Karpas-422 (cell line): ENCODE measurements around the gene ITPR1. TPM values are rescaled to one million over a fixed set of nuclear protein-coding genes. Genes with fewer than 3 reads are reported as not detected.

Experiments
- DNase-seq: peaks from one replicate; pipeline ENCODE4 v3.0.0-alpha.2; 2015
- H2AFZ ChIP-seq: fragments of 200-600 bp; sonication (generic); 2 replicates; pipeline ENCODE4 v1.6.1; 2014; ENCODE audit warnings: antibody characterized with exemption, low read length, mixed read lengths
- H3K27ac ChIP-seq: fragments of 200-600 bp; sonication (generic); 2 replicates; pipeline ENCODE4 v1.5.1; 2014; ENCODE audit warnings: mild to moderate bottlenecking, low read length, moderate library complexity
- H3K27me3 ChIP-seq: fragments of 200-600 bp; sonication (generic); 2 replicates; pipeline ENCODE4 v1.6.1; 2014; ENCODE audit warnings: low read length, mixed read lengths
- H3K36me3 ChIP-seq: fragments of 200-600 bp; sonication (generic); 2 replicates; pipeline ENCODE4 v1.6.1; 2014; ENCODE audit warnings: low read length, mixed read lengths; ENCODE audit not compliant: insufficient read depth
- H3K4me1 ChIP-seq: fragments of 200-600 bp; sonication (generic); 2 replicates; pipeline ENCODE4 v1.6.1; 2014; ENCODE audit warnings: mild to moderate bottlenecking, low read length, mixed read lengths
- H3K4me2 ChIP-seq: fragments of 200-600 bp; sonication (generic); 2 replicates; pipeline ENCODE4 v1.6.1; 2014; ENCODE audit warnings: low read length, low read depth, mild to moderate bottlenecking; ENCODE audit not compliant: poor library complexity, severe bottlenecking
- H3K4me3 ChIP-seq: fragments of 200-600 bp; sonication (generic); 2 replicates; pipeline ENCODE4 v1.5.1; 2014; ENCODE audit warnings: mild to moderate bottlenecking, antibody characterized with exemption, low read length, mixed read lengths
- H3K79me2 ChIP-seq: fragments of 200-600 bp; sonication (generic); 2 replicates; pipeline ENCODE4 v1.6.1; 2014; ENCODE audit warnings: mild to moderate bottlenecking, low read length, mixed read lengths
- H3K9ac ChIP-seq: fragments of 200-600 bp; sonication (generic); 2 replicates; pipeline ENCODE4 v1.6.0; 2014; ENCODE audit warnings: low read length
- H3K9me2 ChIP-seq: fragments of 200-600 bp; sonication (generic), shearing (Covaris generic); replicated peaks from 2 replicates; pipeline ENCODE4 v1.6.0; 2014; ENCODE audit warnings: mild to moderate bottlenecking, low read length, moderate library complexity; ENCODE audit not compliant: insufficient read depth
- H3K9me3 ChIP-seq: fragments of 300-700, 200-600 bp; sonication (generic); 2 replicates; pipeline ENCODE4 v1.6.1; 2014; ENCODE audit warnings: low read length, mixed read lengths
- H4K20me1 ChIP-seq: fragments of 200-600 bp; sonication (generic); 2 replicates; pipeline ENCODE4 v1.6.1; 2014; ENCODE audit warnings: mild to moderate bottlenecking, antibody characterized with exemption, low read length, low read depth; ENCODE audit not compliant: insufficient read depth
- total RNA-seq: library from RNA; depleted of rRNA; stranded (reverse); fragments of >200 nt; shearing (Covaris generic); gene quantifications from 2 replicates; pipeline ENCODE4 v1.2.3, GENCODE V29; 2014; ENCODE audit warnings: low replicate concordance

Gene ITPR1
- total RNA-seq, 1 experiment from 2014 or later, result 18.2 TPM

- no peaks in the 10 kb centered on the region for H4K20me1 ChIP-seq
- DNase-seq, result no peak
- H3K27me3 ChIP-seq, result no peaks in the 10 kb centered on the region
- H3K9me2 ChIP-seq, result no peaks in the 10 kb centered on the region
- no peak overlapping the region for H3K4me3 ChIP-seq
- no peaks in the 10 kb centered on the region for H3K36me3 ChIP-seq
- no peaks in the 10 kb centered on the region for H3K79me2 ChIP-seq
- H3K4me2 ChIP-seq, result no peak overlapping the region
- H2AFZ ChIP-seq, result no peak overlapping the region
- no peaks in the 10 kb centered on the region for H3K9me3 ChIP-seq
- no peak overlapping the region for H3K9ac ChIP-seq
- peaks cover 28% of the 10 kb centered on the region for H3K4me1 ChIP-seq
- H3K27ac ChIP-seq, result no peak overlapping the region
Measured at GRCh38 chr3:4852780-4853748, 359.9 kb downstream of the ITPR1 start.

- H3K9ac ChIP-seq, result no peak overlapping the region
- no peak overlapping the region for H3K4me2 ChIP-seq
- no peaks in the 10 kb centered on the region for H3K36me3 ChIP-seq
- no peaks in the 10 kb centered on the region for H3K79me2 ChIP-seq
- H3K4me1 ChIP-seq, result peaks cover 27% of the 10 kb centered on the region
- H3K9me3 ChIP-seq, result no peaks in the 10 kb centered on the region
- no peaks in the 10 kb centered on the region for H3K27me3 ChIP-seq
- no peak overlapping the region for H2AFZ ChIP-seq
- no peak for DNase-seq
- no peaks in the 10 kb centered on the region for H3K9me2 ChIP-seq
- no peak overlapping the region for H3K27ac ChIP-seq
- H3K4me3 ChIP-seq, result no peak overlapping the region
- no peaks in the 10 kb centered on the region for H4K20me1 ChIP-seq
Measured at GRCh38 chr3:4853749-4854140, 360.6 kb downstream of the ITPR1 start.

GRCh38 chr3:4855676-4856075 lies 362.5 kb downstream of the ITPR1 start:
- no peaks in the 10 kb centered on the region for H3K79me2 ChIP-seq
- H3K9me3 ChIP-seq, result no peaks in the 10 kb centered on the region
- no peak overlapping the region for H3K4me2 ChIP-seq
- no peak overlapping the region for H2AFZ ChIP-seq
- no peak overlapping the region for H3K27ac ChIP-seq
- H3K9me2 ChIP-seq, result no peaks in the 10 kb centered on the region
- H3K4me1 ChIP-seq, result peaks cover 8% of the 10 kb centered on the region
- no peak overlapping the region for H3K9ac ChIP-seq
- no peaks in the 10 kb centered on the region for H3K27me3 ChIP-seq
- H4K20me1 ChIP-seq, result no peaks in the 10 kb centered on the region
- no peak for DNase-seq
- no peaks in the 10 kb centered on the region for H3K36me3 ChIP-seq
- H3K4me3 ChIP-seq, result no peak overlapping the region

GRCh38 chr3:4856136-4856535 lies 363.0 kb downstream of the ITPR1 start:
- H3K9me3 ChIP-seq, result no peaks in the 10 kb centered on the region
- no peak for DNase-seq
- no peaks in the 10 kb centered on the region for H4K20me1 ChIP-seq
- no peaks in the 10 kb centered on the region for H3K27me3 ChIP-seq
- H3K27ac ChIP-seq, result no peak overlapping the region
- no peak overlapping the region for H2AFZ ChIP-seq
- H3K9ac ChIP-seq, result no peak overlapping the region
- peaks cover 3% of the 10 kb centered on the region; the same call in 1 of the 2 replicates for H3K4me1 ChIP-seq
- no peak overlapping the region for H3K4me2 ChIP-seq
- no peak overlapping the region for H3K4me3 ChIP-seq
- H3K9me2 ChIP-seq, result no peaks in the 10 kb centered on the region
- no peaks in the 10 kb centered on the region for H3K79me2 ChIP-seq
- H3K36me3 ChIP-seq, result no peaks in the 10 kb centered on the region

DNA sequence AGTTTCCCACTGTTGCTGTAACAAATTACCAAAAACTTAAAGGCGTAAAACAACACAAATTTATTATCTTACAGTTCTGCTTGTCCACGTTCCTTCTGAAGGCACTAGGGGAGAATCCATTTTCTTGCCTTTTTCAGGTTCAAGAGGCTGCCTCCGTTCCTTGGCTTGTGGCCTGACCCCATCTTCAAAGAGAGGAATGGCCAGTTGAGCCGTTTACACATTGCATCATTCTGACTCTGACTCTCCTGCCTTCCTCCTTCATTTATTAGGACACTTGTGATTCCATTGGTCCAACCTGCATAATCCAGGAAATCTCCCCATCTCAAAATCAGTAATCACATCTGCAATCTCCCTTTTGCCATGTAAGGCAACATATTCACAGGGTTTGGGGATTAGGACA lies 363.4 kb downstream of the ITPR1 start:
- no peaks in the 10 kb centered on the region for H3K27me3 ChIP-seq
- no peaks in the 10 kb centered on the region for H4K20me1 ChIP-seq
- H3K4me3 ChIP-seq, result no peak overlapping the region
- no peak overlapping the region for H2AFZ ChIP-seq
- H3K36me3 ChIP-seq, result no peaks in the 10 kb centered on the region
- DNase-seq, result no peak
- H3K9me2 ChIP-seq, result no peaks in the 10 kb centered on the region
- no peak overlapping the region for H3K27ac ChIP-seq
- H3K4me2 ChIP-seq, result no peak overlapping the region
- no peaks in the 10 kb centered on the region for H3K9me3 ChIP-seq
- no peak overlapping the region for H3K9ac ChIP-seq
- H3K4me1 ChIP-seq, result peaks cover 3% of the 10 kb centered on the region; the same call in 1 of the 2 replicates
- H3K79me2 ChIP-seq, result no peaks in the 10 kb centered on the region

DNA sequence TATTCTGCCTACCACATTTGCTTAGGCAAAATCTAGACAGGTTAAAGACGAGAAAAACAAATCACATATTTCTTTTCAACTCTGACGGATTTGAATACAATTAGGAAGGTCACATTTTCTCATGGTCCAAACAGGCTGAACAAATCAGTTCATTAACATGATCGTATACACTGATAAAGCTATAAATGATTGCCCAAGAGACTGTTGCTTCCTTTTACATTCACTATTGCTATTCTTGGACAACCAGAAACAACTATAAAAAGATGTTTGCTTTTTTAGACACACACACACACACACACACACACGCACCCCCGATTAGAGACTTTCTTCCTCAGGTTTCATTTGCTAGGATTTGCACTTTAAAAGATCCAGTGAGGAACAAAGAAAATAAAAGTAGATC lies 363.8 kb downstream of the ITPR1 start:
- no peaks in the 10 kb centered on the region for H3K9me2 ChIP-seq
- no peak overlapping the region for H3K27ac ChIP-seq
- H3K4me1 ChIP-seq, result peaks cover 3% of the 10 kb centered on the region; the same call in 1 of the 2 replicates
- H3K4me2 ChIP-seq, result no peak overlapping the region
- H3K79me2 ChIP-seq, result no peaks in the 10 kb centered on the region
- no peak overlapping the region for H2AFZ ChIP-seq
- no peak for DNase-seq
- H4K20me1 ChIP-seq, result no peaks in the 10 kb centered on the region
- no peaks in the 10 kb centered on the region for H3K27me3 ChIP-seq
- no peak overlapping the region for H3K9ac ChIP-seq
- H3K4me3 ChIP-seq, result no peak overlapping the region
- no peaks in the 10 kb centered on the region for H3K36me3 ChIP-seq
- H3K9me3 ChIP-seq, result no peaks in the 10 kb centered on the region

DNA sequence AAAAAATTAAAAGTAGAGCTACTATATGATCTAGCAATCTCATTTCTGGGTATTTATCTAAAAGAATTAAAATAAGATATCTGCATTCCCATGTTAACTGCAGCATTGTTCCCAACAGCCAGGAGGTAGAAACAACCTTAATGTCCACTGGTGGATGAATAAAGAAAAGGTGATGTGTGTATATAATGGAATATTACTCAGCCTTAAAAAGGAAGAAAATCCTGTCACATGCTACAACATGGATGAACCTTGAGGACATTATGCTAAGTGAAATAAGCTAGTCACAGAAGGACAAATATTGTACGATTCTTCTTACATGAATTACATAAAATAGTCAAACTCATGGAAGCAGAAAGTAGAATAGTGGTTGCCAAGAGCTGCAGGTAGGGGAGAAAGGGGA lies 366.6 kb downstream of the ITPR1 start:
- H3K4me1 ChIP-seq, result peaks cover 3% of the 10 kb centered on the region; the same call in 1 of the 2 replicates
- no peaks in the 10 kb centered on the region for H3K27me3 ChIP-seq

GRCh38 chr3:4862973-4863372 lies 369.8 kb downstream of the ITPR1 start:
- Histone ChIP-seq H3K9me2 (no peaks in the 10 kb centered on the region), H3K36me3 (no peaks in the 10 kb centered on the region), H3K27ac (no peak overlapping the region), H3K4me2 (no peak overlapping the region), H3K9ac (no peak overlapping the region), H3K27me3 (no peaks in the 10 kb centered on the region), H4K20me1 (no peaks in the 10 kb centered on the region), H2AFZ (no peak overlapping the region), H3K4me1 (no peaks in the 10 kb centered on the region), H3K79me2 (no peaks in the 10 kb centered on the region), H3K9me3 (no peaks in the 10 kb centered on the region), H3K4me3 (no peak overlapping the region)
- no peak for DNase-seq

More for the DNA sequence above, 366.6 kb downstream of the ITPR1 start:
- Histone ChIP-seq H3K9me3 (no peaks in the 10 kb centered on the region), H3K27ac (no peak overlapping the region), H3K9me2 (no peaks in the 10 kb centered on the region), H3K9ac (no peak overlapping the region), H3K4me2 (no peak overlapping the region), H3K36me3 (no peaks in the 10 kb centered on the region), H2AFZ (no peak overlapping the region), H4K20me1 (no peaks in the 10 kb centered on the region), H3K79me2 (no peaks in the 10 kb centered on the region), H3K4me3 (no peak overlapping the region)
- no peak for DNase-seq
